Measurements from ENCODE around the gene TTC12. TPM values are rescaled to one million over a fixed set of nuclear protein-coding genes. Genes with fewer than 3 reads are reported as not detected.

TTC12 gene
- total RNA-seq, 2 donors from 2014 or later, result 22.3 to 134 TPM

DNA sequence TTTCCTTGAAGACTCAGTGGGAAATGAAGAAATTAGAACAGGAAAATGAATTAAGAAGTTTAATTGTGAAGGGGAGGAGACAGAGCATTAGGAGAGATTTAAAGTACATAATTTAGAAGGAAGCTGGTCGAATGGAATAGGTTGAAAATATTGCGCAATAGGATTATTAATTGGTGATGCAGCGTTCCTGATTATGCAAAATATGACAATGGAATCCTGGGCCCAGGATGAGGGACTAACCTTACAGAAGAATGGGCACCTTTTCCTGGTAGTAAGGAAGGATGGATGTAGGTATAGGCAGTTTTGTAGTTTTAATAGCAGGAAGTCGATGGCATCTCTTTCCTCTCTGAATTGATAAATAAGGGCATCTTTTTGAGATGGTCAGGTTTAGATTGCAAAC is 7.8 kb downstream of the TTC12 start:
- WGBS, 2 donors, result 47 to 65% methylated on average over 4 of the region's 4 CpGs
- no peaks in the 10 kb centered on the region for H3K4me1 ChIP-seq
- H3K27ac ChIP-seq, result no peak overlapping the region
- H3K36me3 ChIP-seq (replicated peaks in 1 of 2; ENCODE audit: insufficient read depth in 1 of 2, low read depth in 2 of 2), result peaks cover 0 to 8% of the 10 kb centered on the region in 2 donors
- no peaks in the 10 kb centered on the region for H3K27me3 ChIP-seq
- TF ChIP-seq CTCF (IDR thresholded peaks at IDR 0.05) (no peak), POLR2A (IDR thresholded peaks at IDR 0.05) (no peak)
- no peak for DNase-seq
- H3K9me3 ChIP-seq, result no peaks in the 10 kb centered on the region
- intact Hi-C loops (cut with DNase I), result no loop called here
- ATAC-seq, result no peak
- H3K4me3 ChIP-seq, result no peak overlapping the region

- Histone ChIP-seq H3K9me3 (no peaks in the 10 kb centered on the region), H3K27ac (no peak overlapping the region), H3K27me3 (no peaks in the 10 kb centered on the region), H3K4me3 (no peak overlapping the region), H3K4me1 (no peaks in the 10 kb centered on the region), H3K36me3 (replicated peaks in 1 of 2; ENCODE audit: insufficient read depth in 1 of 2, low read depth in 2 of 2) (peaks cover 0 to 10% of the 10 kb centered on the region in 2 donors)
- TF ChIP-seq POLR2A (IDR thresholded peaks at IDR 0.05) (no peak), CTCF (IDR thresholded peaks at IDR 0.05) (no peak)
- DNase-seq (no peak), ATAC-seq (no peak)
- intact Hi-C loops (cut with DNase I), result no loop called here
- 87 to 94% methylated on average over 5 of the region's 5 CpGs for WGBS, 2 donors
Observed at GRCh38 chr11:113324250-113324649, 9.9 kb downstream of the TTC12 start.

DNA sequence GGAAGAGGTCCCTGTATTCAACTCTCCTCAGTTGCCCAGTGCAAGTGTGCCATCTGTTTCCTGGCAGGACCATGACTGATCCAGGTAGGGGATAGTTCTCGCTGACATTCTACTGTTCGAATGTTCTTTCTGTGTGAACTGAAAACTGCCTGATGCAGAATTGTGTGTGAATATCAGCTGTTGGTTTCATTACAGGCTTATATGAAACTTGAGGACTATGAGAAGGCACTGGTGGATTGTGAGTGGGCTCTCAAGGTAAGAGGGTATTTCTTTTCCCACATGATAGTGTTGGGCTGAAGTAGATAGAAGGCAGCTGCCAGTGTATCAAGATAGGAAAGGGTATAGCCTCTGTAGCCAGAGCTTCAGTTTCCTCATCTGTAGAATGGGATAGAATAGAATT is 15.3 kb downstream of the TTC12 start:
- Histone ChIP-seq H3K27ac (no peak overlapping the region), H3K27me3 (no peaks in the 10 kb centered on the region), H3K4me1 (no peaks in the 10 kb centered on the region), H3K9me3 (no peaks in the 10 kb centered on the region), H3K4me3 (no peak overlapping the region), H3K36me3 (replicated peaks in 1 of 2; ENCODE audit: insufficient read depth in 1 of 2, low read depth in 2 of 2) (peaks cover 0 to 5% of the 10 kb centered on the region in 2 donors)
- TF ChIP-seq POLR2A (IDR thresholded peaks at IDR 0.05), result no peak
- no peak for TF ChIP-seq CTCF (IDR thresholded peaks at IDR 0.05)
- intact Hi-C loops (cut with DNase I), result no loop called here
- DNase-seq (no peak), ATAC-seq (no peak)
- WGBS, 2 donors, result 89 to 100% methylated on average over 2 of the region's 2 CpGs

DNA sequence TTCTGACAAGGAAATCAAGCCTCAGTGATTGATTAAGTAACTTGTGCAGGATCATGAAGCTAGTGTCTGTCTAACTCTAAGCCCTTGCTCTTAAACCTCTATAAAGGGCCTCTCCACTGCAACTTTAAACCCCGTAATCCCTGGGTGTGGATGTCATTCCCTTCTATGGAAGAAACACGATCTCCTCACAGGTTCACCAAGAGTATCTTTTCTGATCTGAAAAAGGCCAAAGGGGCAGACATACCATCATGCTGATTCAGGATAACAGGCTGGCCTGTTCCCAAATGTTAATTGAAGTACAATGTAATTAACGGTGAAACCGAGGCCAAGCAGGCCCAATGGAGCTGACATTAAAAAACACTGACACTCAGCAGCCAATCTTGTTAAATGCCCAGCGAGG is 17.1 kb downstream of the TTC12 start:
- Histone ChIP-seq H3K4me1 (no peaks in the 10 kb centered on the region), H3K27me3 (no peaks in the 10 kb centered on the region), H3K4me3 (no peak overlapping the region), H3K27ac (no peak overlapping the region), H3K9me3 (no peaks in the 10 kb centered on the region), H3K36me3 (replicated peaks in 1 of 2; ENCODE audit: insufficient read depth in 1 of 2, low read depth in 2 of 2) (peaks cover 0 to 5% of the 10 kb centered on the region in 2 donors)
- TF ChIP-seq POLR2A (IDR thresholded peaks at IDR 0.05) (no peak), CTCF (IDR thresholded peaks at IDR 0.05) (no peak)
- intact Hi-C loops (cut with DNase I), result no loop called here
- ATAC-seq, result no peak
- no peak for DNase-seq
- WGBS, 2 donors, result 85% methylated on average over 5 of the region's 5 CpGs

- Histone ChIP-seq H3K4me3 (no peak overlapping the region), H3K36me3 (replicated peaks in 1 of 2; ENCODE audit: insufficient read depth in 1 of 2, low read depth in 2 of 2) (peaks cover 0 to 5% of the 10 kb centered on the region in 2 donors), H3K27me3 (no peaks in the 10 kb centered on the region), H3K4me1 (no peaks in the 10 kb centered on the region), H3K9me3 (no peaks in the 10 kb centered on the region), H3K27ac (no peak overlapping the region)
- WGBS, 2 donors, result 83 to 86% methylated on average over 7 of the region's 7 CpGs
- TF ChIP-seq CTCF (IDR thresholded peaks at IDR 0.05), result no peak
- TF ChIP-seq POLR2A (IDR thresholded peaks at IDR 0.05), result no peak
- no peak for DNase-seq
- intact Hi-C loops (cut with DNase I), result no loop called here
- no peak for ATAC-seq
Observed at GRCh38 chr11:113332023-113332422, 17.6 kb downstream of the TTC12 start.

Measured in body of pancreas (tissue), 4 donors.